HG03135 (cell line): Measurements from ENCODE around the gene ZNF597.

Source experiments
- ATAC-seq: cut with Tn5 transposase; IDR thresholded peaks from one replicate; pipeline ENCODE4 v1.9.1; 2021; ENCODE audit warnings: mild to moderate bottlenecking, moderate library complexity; ENCODE audit not compliant: unreplicated experiment

ZNF597 gene

GRCh38 chr16:3457434-3458252 is 14.3 kb upstream of the ZNF597 start:
- ATAC-seq, result peak; percentile 82

- no peak for ATAC-seq
Measured at GRCh38 chr16:3454631-3455147, 11.4 kb upstream of the ZNF597 start.

GRCh38 chr16:3454093-3454492 is 10.8 kb upstream of the ZNF597 start:
- no peak for ATAC-seq

- ATAC-seq, result peak; percentile 20
Measured at GRCh38 chr16:3444032-3444388, 706 bp upstream of the ZNF597 start.

GRCh38 chr16:3439637-3440036 is 3.7 kb downstream of the ZNF597 start:
- ATAC-seq, result no peak

- no peak for ATAC-seq
Measured at GRCh38 chr16:3434373-3434772, 8.9 kb downstream of the ZNF597 start.

- no peak for ATAC-seq
Measured at GRCh38 chr16:3431779-3432219, 11.5 kb downstream of the ZNF597 start.

- no peak for ATAC-seq
Measured at GRCh38 chr16:3413730-3414379, 29.4 kb downstream of the ZNF597 start.

- no peak for ATAC-seq
Measured at GRCh38 chr16:3408561-3409197, 34.6 kb downstream of the ZNF597 start.

DNA sequence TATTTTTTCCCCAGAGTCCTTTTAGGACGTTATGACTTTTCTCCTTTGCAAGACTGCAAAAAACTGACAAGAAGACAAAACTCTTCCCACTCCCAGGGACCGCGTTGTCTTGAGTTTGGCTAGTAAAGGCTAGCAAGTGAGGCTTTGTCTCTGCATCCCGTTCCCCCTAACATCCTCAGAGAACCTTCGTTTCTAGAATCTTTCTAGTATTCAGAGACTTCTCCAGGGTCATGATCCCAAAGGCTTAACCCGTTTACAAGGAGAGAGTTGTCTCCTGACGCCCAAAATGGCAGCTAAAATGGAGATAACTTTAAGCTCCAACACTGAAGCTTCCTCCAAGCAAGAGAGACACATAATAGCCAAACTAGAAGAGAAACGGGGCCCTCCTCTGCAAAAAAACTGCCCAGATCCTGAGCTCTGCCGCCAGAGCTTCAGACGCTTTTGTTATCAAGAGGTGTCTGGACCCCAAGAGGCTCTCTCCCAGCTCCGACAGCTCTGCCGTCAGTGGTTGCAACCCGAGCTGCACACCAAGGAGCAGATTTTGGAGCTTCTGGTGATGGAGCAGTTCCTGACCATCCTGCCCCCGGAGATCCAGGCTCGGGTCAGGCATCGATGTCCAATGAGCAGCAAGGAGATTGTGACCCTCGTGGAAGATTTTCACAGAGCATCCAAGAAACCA is 41.4 kb downstream of the ZNF597 start:
- no peak for ATAC-seq

DNA sequence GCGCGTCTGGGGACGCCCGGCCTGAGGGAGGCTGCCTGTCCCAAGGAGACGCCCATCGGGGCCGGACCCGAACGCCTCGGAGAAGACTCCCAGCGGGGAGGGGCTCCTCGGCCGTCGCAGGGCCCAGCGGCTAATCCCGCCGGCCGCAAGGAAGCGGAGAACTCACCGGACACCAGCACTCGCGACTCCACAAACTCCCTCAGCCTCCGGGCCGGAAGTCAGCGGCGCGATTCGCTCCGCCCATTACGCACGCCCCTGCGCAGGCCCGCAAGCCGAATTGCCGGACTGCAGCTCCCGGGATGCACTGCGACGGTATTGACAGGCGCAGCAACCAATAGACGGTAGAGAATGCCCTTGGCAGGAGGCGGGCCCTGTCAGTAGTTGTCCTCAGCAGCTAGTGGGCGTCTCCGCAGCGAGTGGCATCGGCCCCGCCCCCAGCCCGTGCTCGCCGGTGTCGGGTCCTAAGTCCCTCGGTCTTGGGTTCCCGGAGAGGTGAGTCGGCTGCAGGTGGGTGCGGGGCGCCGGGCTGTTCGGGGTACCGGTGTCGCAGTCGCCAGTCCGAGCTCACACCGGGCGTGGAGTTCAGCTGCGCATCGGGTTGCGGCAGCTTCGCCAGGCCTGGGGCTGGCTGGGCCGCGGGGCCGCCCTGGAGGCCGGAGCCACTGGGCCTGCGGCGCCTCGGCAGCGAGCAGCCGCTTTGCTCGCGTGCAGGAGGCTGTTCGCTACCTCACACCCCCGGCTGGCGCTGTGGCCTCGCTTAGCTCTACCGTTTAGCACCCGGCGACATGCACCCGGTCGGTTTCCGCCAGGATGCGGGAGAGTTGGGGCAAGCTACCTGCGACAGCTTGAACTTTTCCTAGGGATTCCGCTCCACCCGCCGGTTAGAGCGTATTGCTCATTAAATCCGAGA is 42.3 kb downstream of the ZNF597 start, which contains the start of the genes ZNF174 and ZSCAN32:
Gene ZNF174 (plus strand): TSS at position 437 of the 910 bp plus-strand sequence. CDS start 790 bp downstream, outside the sequence.
Gene ZSCAN32 (minus strand): TSS at position 226 of the 910 bp plus-strand sequence. CDS start 3,447 bp downstream, outside the sequence.
- peak; percentile 96 for ATAC-seq

GRCh38 chr16:3400446-3400778 is 42.9 kb downstream of the ZNF597 start:
- no peak for ATAC-seq

DNA sequence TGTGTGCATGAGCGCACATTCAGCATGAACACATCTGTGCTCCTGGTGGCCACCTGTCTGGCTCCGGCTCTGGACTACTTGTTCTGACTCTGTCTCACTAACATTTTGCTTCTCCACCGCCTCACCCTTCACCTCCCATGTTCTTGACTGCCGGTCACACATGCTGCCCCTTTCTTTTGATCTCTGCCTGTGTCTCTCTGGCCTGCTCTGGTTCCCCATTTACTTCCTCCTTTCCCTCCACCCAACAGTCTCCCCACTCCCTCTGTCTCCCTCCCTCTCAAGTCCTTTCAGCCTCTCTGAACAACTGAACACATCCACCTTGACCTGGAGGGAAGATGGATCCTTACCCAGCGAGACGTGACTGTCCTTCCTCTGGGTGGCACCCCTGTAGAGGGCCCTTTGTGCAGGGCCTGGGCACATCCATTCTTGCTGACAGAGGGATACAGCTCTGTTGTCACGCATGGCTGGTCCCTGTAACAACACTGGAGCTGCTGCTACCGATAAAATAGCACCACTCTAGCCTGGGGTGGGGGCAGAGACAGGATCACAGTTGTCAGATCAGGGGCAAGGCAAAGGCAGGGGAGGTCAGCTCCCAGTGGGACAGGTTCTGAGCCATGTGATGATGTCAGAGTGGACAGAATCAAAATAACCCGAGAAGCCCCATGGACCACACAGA is 53.5 kb downstream of the ZNF597 start:
- no peak for ATAC-seq

DNA sequence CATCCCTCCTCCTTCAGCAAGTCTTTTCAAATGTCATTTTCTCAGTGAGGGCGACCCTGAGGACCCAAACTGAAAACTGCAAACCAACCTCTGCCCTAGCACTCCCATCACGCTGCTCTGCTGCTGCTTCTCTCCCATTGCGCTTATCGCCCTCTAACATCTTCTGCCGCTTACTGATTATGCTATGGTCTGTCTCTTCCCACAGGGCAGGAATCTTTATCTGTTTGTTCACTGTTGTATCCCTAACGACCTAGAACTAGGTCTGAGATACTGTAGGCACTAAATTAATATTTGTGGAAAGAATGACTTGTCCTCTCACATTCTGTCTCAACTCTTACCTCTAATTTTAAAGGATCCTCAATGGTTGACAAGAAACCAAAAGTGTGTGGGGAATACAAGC is 55.0 kb downstream of the ZNF597 start:
- ATAC-seq, result no peak

DNA sequence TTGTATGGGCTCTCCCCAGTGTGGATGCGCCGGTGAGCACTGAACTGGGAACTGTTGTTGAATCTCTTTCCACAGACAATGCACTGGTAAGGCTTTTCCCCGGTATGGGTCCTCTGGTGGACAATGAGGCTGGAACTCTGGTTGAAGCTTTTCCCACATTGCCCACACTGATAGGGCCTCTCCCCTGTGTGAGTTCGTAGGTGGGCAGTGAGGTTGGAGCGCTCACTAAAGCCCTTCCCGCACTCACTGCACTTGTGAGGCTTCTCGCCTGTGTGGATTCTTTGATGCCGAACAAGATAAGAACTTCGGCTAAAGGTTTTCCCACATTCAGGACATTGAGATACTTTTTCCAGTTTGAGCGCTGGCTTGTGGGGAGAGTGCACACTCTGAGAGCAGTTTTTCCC is 60.3 kb downstream of the ZNF597 start:
- ATAC-seq, result no peak
